GM19099 (cell line): ENCODE results near the gene AHI1.
A peak's percentile ranks its signal among the peaks of the same experiment; 100 is the strongest.

Source experiments
- POLR2A ChIP-seq: IDR thresholded peaks from 3 replicates; pipeline ENCODE4 v1.6.1; 2011; ENCODE audit warnings: low read depth; ENCODE audit not compliant: insufficient read length; ENCODE audit errors: extremely low read depth

The AHI1 gene

DNA sequence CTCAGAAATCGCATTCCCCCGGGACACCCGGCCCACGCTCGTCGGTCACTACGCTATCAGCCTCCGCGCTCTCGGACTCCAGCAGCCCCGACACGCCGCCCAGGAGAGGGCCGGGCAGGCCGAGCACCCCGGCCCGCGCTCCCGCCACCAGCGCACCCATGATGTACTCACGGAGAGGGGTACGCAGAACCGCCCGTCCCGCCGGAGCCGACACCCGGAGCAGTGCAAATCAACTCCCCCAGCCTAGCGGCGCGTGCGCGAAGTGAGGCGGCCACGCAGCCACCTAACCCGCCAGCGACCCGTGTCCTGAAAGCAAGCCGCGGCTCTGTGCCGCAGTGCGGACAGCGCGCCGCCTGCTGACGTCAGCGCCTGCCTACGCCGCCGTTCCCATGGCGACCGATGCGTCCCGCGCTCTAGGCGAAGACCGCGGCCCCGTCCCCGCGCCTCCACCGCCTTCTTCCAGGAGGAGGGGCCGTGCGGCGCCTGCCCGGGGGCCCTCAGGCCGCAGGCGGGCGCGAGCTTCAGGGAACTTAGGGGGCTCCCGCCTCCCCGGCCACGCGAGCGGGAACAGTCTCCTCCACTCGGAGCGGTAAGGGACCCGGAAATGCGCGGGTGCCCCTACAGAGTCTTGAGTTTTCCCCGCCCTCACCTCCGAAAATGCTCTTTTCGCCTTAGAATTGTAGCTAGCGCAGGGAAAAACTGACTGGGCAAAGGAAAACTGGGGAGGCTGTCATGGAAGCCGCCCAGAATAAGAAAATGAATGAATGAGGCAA lies at the start of gene AHI1:
Gene AHI1 (minus strand): TSS at position 329 of the 773 bp plus-strand sequence. CDS start 5,503 bp downstream, outside the sequence.
- peak; percentile 85 for TF ChIP-seq POLR2A

DNA sequence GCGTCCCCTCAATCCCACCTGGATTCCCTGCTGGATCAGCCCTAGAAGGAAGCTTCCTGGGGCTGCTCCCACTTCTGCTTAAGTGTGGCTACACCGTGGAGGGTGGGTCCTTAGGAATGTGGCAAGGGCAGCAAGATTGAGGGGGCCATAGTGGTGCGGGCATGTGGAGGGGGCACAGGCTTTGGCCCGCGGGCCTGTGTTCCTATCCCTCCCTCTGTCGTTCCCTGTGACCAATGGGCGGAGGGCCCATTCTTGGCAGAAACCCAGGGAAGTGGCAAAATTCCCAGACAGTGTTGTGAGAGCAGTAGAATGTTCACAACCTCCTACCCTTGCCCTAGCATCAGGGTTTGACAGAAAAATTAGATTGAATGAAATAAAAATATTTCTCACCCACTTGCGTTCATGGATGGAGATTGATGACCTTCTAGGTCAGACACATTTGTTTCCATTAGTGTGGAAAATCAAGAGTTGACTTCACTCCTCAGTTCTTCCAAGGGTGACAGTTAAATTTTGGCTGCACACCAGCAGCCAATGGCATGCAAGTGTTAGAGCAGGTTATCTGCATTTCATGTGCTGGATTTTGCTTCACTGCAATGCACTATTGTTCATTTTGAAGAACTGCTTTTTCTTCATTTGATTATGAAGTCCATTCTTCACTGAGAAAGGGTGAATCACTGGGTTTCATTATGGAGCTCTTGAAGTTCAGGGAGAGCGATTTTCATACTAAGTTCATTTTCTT lies 49.3 kb upstream of the AHI1 start:
- TF ChIP-seq POLR2A = no peak

DNA sequence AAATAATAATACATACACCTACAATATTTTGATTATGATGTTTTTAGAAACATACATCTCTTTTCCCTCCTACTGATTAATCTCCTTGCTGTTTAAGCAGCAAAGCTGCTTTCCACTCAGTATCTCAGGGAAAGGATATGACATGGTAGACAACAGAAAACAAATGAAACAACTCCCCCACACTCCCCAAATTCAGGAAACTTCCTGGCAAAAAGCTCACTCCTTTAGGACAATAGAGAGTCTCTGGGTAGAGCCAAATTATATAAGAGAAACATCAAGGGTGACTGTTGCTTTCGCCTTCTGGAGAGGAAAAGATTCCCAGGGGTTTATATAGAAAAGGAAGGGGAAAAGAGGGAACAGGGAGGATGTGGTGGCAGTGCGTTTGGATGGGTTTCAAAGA lies 48.7 kb upstream of the AHI1 start:
- TF ChIP-seq POLR2A = no peak

DNA sequence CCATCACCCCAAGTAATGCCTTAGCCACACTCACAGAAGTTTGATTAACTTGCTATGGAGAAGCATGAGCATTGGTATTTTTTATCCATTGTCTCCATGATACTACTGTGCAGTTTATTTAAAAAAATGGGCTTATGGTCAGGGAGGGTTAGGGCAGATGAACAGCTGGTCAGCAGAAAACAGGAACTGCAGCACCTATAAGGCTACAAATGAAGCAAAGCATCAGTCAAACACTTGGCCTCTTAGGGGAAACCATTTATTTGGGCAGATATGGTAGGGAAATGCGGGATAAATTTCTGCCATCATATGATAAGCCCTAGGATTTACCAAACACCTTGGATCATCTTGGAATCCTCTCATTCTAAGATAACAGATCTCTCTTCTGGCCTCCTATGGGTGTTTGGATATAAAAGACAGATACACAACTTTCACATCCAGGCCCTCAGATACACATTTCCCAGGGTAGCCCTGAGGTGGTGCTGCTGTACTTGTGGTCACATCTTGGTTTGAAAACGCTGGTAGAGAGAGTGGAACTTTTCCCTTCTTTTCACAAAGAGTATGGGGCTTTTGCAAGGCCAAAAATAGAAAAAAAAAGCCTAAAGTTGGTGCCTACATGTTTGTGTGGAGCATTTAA lies 42.8 kb upstream of the AHI1 start:
- no peak for TF ChIP-seq POLR2A

DNA sequence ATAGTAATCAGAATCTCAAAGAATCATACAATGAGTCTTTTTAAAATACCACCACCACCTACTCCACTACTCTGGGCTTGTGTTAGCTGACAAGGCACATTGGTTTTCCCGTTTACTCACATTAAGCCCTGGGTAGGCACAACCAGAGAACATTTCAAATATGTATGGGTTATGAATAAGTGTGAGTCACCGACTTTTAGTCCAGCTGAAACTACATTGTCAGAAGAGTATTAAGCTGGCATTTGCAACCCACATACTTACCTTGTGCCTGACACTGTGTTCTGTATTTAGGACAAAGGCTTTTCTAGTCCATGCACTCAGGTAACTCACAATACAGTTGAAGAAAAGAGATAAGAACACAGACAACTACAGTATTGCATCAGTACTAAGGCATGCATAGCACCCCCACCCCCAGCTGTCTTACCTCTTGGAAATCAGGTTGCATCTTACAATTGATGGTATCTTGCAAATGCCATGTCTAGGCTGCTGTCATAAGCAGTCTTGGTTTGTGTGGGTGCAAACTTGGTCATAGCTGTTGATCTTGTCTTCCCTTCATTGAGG lies 40.3 kb upstream of the AHI1 start:
- TF ChIP-seq POLR2A = no peak

DNA sequence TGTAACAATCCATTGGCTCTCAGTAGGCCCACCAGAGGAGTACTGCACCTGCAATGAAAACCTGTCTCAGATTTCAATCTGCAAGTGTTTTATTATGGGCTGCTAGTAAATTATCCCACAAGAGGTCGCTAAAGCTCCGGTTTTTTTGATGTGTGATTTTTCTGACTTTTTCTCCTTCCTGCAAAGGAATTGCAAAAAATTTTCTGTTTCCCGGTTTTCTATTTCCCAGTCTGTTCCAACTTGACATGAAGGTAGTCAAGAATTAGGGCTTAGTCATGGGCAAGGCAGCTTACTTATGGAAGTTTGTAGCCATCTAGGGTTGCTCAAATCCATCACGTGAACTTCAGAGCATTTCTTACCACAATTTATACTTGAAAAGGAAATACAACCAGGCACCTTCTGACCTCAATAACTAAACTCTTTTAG lies 38.5 kb upstream of the AHI1 start:
- TF ChIP-seq POLR2A = no peak

DNA sequence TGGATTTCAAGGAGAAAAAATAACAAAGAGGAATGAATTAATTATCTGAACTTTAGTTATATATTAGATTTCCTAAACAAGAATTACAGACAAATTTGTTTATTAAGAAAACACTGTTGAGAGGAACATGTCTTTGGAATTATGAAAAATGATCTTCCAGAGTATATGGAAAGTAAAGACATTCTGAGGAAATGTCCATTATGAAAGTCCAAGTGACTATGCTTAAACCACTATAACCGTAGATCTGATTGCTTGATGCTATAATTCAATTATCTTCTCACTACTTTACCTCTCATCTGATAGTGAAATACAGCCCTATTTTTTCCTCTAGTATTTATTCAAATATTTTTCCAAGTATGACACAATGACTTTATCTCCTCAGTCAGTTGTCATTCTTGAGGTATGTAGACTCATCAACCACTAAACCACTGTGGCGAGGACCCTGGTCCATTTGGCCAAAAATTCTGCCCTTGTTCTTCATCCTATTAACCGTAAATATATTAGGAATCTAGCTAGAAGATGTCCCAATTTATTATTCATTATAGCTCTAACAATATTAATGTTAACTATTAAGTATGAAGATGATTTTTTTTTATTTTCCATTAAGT lies 37.3 kb upstream of the AHI1 start:
- no peak for TF ChIP-seq POLR2A

DNA sequence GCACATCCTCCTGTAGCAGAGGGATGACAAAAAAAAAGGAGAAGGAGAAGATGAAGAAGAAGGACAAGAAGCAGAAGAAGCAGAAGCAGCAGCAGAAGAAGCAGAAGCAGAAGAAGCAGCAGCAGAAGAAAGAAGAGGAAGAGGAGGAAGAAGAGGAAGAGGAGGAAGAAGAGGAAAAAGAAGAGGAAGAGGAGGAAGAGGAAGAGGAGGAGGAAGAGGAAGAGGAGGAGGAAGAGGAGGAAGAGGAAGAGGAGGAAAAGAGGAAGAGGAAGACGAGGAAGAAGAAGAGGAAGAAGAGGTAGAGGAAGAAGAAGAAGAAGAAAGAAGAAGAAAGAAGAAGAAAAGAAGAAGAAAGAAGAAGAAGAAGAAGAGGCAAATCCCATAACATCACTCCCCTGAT lies 35.0 kb upstream of the AHI1 start:
- no peak for TF ChIP-seq POLR2A

DNA sequence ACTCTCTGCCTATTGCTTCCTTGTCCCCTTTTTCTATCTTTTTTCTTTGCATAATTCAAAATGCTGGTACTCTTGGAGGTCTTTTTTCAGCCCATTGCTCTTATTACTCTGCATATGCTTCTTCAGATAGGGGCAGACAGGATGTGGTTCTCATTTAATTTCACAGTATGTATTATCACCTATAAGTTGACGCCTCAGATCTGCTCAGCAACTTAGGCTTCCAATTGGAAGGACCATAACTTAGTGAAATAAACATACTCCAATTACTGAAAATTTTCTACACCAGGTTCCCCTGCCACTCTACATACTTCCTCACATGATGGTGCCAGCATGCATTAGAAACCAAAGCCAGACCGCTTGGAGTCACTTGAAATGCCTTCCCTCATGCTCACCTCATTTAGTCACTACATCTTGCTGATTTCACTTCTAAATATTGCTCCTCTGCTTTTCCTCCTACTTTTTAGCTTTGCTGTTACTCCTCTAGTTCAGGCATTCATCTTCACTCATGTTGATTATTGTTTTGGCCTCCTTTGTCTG lies 34.5 kb upstream of the AHI1 start:
- TF ChIP-seq POLR2A = no peak

DNA sequence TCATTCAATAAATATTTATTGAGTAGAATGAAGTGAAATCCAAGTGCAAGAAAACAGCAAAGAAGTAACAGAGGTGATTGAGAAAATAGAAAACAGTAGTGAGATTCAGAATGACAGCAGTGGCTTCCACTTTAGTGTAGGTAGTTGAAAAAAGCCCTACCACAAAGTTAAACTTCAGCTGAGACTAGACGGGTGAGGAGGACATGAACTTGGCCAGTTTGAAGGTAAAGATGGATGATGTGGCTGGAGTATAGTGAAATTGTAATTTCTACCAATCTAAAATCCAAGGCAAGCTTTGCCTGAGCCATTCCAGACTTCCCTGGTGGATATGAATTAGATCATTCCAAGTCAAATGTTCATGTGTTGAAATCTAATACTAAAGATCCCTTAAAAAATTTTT lies 32.6 kb upstream of the AHI1 start:
- no peak for TF ChIP-seq POLR2A

DNA sequence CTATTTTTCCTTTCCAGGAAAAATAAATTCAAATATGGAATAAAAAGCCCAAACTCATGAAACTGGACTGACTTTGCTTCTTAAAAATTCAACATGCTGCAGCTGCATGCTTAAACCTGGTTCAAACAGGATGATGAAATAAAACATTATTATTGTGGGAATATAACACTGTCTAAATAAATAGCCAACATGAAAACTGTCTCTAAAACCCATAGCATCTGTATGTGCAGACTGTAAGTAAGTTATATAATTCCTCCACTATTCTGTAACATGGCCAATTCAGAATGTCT lies 30.4 kb upstream of the AHI1 start:
- TF ChIP-seq POLR2A = no peak

DNA sequence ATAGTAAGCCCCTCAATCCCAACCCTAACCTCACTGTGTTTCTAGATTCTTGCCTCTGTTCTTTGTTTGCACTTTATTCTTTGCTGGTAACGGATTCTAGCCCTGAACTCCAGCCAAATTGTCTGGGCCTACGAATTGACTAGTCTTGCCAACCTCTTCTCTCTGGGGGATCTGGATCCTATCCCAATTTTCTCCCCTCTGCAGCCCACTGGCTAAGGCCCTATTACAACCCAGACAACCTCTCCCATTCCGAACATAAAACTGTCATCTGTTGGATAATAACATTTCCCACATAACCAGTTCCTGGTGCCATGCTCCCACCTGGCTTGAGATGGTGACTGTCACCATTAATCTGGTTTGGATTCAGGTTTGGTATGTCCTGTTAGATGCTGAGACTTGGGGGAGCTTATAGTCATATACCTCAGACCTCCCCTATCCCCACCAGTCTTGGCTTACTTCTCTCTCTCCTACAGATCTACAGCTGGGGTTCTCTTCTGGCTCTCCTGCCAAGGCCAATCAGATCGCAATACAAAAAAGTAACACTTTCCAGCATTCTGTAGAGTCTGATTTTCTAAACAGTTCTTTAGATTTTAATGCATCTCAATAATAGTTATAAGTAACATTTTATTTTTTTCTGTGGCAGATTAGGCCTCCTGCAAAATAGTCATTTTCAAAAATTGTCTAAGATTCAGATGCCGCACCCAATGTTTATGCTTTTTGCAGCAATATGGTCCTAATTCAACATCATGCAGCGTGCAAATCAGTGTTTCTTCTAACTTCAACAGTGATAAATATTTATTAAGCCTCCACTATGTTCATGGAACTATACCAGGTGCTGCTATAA lies 29.8 kb upstream of the AHI1 start:
- TF ChIP-seq POLR2A = no peak

DNA sequence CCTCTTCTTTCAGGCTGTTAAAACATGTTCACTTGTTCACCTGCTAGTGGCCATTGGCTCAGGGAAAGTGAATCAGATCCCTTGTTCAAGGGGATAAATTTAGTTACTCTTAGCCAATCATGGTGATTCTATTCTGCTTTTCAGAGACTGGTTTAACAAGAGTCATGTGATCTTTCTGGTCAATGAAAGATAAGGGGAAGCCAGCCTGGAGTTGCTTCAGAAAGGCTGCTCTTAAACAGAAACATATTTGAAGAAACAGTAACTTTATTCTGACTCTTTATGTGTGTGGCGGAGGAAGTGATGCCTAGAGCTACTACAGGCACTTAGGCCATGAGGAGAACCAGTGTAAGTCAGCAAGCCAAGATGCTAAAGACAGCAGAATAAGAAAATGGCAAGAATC lies 28.1 kb upstream of the AHI1 start:
- no peak for TF ChIP-seq POLR2A
